Measurements from ENCODE around the gene MLXIPL.

Gene MLXIPL, protein sequence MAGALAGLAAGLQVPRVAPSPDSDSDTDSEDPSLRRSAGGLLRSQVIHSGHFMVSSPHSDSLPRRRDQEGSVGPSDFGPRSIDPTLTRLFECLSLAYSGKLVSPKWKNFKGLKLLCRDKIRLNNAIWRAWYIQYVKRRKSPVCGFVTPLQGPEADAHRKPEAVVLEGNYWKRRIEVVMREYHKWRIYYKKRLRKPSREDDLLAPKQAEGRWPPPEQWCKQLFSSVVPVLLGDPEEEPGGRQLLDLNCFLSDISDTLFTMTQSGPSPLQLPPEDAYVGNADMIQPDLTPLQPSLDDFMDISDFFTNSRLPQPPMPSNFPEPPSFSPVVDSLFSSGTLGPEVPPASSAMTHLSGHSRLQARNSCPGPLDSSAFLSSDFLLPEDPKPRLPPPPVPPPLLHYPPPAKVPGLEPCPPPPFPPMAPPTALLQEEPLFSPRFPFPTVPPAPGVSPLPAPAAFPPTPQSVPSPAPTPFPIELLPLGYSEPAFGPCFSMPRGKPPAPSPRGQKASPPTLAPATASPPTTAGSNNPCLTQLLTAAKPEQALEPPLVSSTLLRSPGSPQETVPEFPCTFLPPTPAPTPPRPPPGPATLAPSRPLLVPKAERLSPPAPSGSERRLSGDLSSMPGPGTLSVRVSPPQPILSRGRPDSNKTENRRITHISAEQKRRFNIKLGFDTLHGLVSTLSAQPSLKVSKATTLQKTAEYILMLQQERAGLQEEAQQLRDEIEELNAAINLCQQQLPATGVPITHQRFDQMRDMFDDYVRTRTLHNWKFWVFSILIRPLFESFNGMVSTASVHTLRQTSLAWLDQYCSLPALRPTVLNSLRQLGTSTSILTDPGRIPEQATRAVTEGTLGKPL

GRCh38 chr7:73623798-73624668 lies at the start of gene MLXIPL:
MLXIPL (minus strand) TSS chr7:73624522; CDS start chr7:73624492, 30 bp downstream.
- H3K4me3 ChIP-seq (ENCODE audit: low read length) = peak within 1 kb of the TSS; percentile 39
- peak; percentile 14 for DNase-seq (ENCODE audit: low read depth)
- TF ChIP-seq, protein P1, sequence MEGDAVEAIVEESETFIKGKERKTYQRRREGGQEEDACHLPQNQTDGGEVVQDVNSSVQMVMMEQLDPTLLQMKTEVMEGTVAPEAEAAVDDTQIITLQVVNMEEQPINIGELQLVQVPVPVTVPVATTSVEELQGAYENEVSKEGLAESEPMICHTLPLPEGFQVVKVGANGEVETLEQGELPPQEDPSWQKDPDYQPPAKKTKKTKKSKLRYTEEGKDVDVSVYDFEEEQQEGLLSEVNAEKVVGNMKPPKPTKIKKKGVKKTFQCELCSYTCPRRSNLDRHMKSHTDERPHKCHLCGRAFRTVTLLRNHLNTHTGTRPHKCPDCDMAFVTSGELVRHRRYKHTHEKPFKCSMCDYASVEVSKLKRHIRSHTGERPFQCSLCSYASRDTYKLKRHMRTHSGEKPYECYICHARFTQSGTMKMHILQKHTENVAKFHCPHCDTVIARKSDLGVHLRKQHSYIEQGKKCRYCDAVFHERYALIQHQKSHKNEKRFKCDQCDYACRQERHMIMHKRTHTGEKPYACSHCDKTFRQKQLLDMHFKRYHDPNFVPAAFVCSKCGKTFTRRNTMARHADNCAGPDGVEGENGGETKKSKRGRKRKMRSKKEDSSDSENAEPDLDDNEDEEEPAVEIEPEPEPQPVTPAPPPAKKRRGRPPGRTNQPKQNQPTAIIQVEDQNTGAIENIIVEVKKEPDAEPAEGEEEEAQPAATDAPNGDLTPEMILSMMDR (conservative IDR thresholded peaks at IDR 0.05; ENCODE audit: low read depth, low read length) = no peak

DNA sequence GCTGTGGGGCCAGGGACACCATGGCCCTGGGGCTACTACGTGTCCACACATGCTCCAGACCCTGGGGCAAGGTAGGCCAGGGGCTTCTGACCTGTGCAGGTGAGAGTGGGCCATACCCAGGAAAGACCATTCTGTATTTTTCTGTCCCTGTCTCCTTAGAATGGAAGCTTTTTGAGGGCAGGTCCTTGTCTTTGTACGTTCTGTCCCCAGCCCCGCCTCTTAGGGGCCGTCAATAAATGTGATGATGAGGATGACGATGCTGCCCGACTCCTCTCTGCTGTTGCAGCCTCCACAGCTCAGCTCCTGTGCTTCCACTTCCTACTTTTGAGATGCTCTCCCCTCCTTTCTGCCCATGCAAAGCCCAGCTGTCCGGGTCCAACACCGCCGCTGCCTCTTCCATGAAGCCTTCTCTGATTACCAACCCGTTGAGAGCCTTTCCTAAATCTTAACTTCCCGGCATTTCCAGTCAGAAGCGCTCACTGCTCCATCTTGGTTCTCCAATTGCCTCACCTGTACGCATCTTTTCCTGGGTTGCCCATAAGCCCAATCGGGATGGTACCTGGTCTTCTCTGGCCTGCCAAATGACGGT lies 47.6 kb upstream of the MLXIPL start:
- DNase-seq (ENCODE audit: low read depth) = no peak
- TF ChIP-seq, protein P1 (conservative IDR thresholded peaks at IDR 0.05; ENCODE audit: low read depth, low read length) = no peak
- H3K4me3 ChIP-seq (ENCODE audit: low read length) = no peak overlapping the region

- TF ChIP-seq, protein P1 (conservative IDR thresholded peaks at IDR 0.05; ENCODE audit: low read depth, low read length) = no peak
- no peak for DNase-seq (ENCODE audit: low read depth)
Measured at GRCh38 chr7:73671322-73671661, 47.0 kb upstream of the MLXIPL start.

DNA sequence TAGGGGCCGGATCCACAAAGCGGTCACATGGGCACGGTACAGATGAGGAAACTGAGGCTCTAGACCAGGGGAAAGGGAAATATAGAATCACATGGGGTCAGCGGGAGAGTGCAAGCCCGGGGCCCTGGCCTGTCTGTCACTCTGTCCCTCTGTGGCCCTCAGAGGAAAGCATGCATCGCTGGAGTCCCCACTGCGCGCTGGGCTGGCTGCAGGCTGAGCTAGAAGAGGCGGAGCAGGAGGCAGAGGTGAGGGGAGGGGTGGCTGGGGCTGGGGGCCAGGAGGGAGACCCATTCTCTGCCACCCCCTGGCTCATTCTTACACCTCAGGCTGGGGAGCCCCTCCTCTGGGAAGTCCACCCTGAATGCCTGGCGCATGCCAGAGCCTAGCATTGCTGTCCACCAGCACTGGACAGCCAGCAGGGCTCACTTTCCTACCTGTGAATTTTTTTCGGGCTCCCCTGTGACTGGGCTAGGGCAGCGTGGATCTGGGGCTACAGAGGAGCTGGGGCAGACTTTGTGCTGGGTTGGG lies 45.6 kb upstream of the MLXIPL start:
- H3K4me3 ChIP-seq (ENCODE audit: low read length) = no peak overlapping the region

More at GRCh38 chr7:73671322-73671661, 47.0 kb upstream of the MLXIPL start:
- H3K4me3 ChIP-seq (ENCODE audit: low read length) = no peak overlapping the region

GRCh38 chr7:73669288-73669701 lies 45.0 kb upstream of the MLXIPL start:
- no peak for DNase-seq (ENCODE audit: low read depth)
- H3K4me3 ChIP-seq (ENCODE audit: low read length) = no peak overlapping the region
- TF ChIP-seq, protein P1 (conservative IDR thresholded peaks at IDR 0.05; ENCODE audit: low read depth, low read length) = no peak

More for the DNA sequence above, 45.6 kb upstream of the MLXIPL start:
- no peak for DNase-seq (ENCODE audit: low read depth)
- TF ChIP-seq, protein P1 (conservative IDR thresholded peaks at IDR 0.05; ENCODE audit: low read depth, low read length) = no peak

DNA sequence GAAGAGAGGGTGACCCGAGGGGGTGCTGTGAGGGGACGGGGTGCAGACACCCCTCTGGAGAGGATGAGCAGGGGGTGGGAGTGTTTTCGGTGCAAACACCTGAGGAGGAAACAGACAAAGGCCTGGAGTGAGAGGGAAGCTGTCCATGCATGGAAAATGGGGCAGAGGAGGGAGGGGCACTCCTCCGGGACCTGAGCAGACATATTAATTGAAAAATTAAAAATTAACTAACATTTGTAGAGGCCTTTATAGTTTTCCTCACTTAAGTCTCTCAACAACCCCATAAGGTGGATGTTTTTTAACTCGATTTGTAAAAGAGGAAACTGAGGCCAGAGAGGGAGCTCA lies 44.5 kb upstream of the MLXIPL start:
- no peak for DNase-seq (ENCODE audit: low read depth)
- TF ChIP-seq, protein P1 (conservative IDR thresholded peaks at IDR 0.05; ENCODE audit: low read depth, low read length) = no peak
- peak overlapping the region; percentile 64 for H3K4me3 ChIP-seq (ENCODE audit: low read length)

All from retinal pigment epithelial cell (primary cell).